ENCODE data around the gene PIEZO2. TPM values are rescaled to one million over a fixed set of nuclear protein-coding genes. Genes with fewer than 3 reads are reported as not detected.

Gene PIEZO2
- total RNA-seq, 1 experiment from 2014 or later, result 0.57 TPM

- no peaks in the 10 kb centered on the region for H3K4me1 ChIP-seq (ENCODE audit: control insufficient read depth, insufficient read depth, low read length)
- H3K27me3 ChIP-seq (ENCODE audit: control insufficient read depth, insufficient read depth, low read length), result peaks cover 3% of the 10 kb centered on the region; the same call in 1 of the 2 replicates
- H3K9me3 ChIP-seq (ENCODE audit: control insufficient read depth, insufficient read depth, low read depth, low read length), result no peaks in the 10 kb centered on the region
- intact Hi-C loops (cut with micrococcal nuclease; ENCODE audit: unreplicated experiment) (no loop called here), in situ Hi-C loops (cut with HindIII; ENCODE audit: low pct_unique_long_range_greater_than_20kb, low sequenced_read_pairs) (no loop called here)
- TF ChIP-seq TCF7L2 (IDR thresholded peaks at IDR 0.05; ENCODE audit: low read depth, low read length) (no peak), REST (IDR thresholded peaks at IDR 0.05; ENCODE audit: insufficient read depth in 1 of 2, low read depth in 2 of 2, low read length in 1 of 2) (no peak), CTCF (IDR thresholded peaks at IDR 0.05) (no peak), POLR2AphosphoS5 (IDR thresholded peaks at IDR 0.05; ENCODE audit: low read depth, low read length) (no peak), SIN3A (IDR thresholded peaks at IDR 0.05; ENCODE audit: borderline replicate concordance, insufficient read depth, low read depth, low read length) (no peak)
- H3K27ac ChIP-seq (ENCODE audit: low read length), result no peak overlapping the region
- CTCF ChIA-PET, result no interaction called here
- DNase-seq (ENCODE audit: low read depth, low spot score) (no peak), ATAC-seq (no peak)
- no peak overlapping the region for H3K4me3 ChIP-seq (ENCODE audit: low read depth in 2 of 2, low read length in 2 of 2)
- POLR2A ChIA-PET, result no interaction called here
- BruUV-seq (replicated peaks), result no TSS peak
- H3K36me3 ChIP-seq (ENCODE audit: control insufficient read depth, insufficient read depth, low read length), result no peaks in the 10 kb centered on the region
Measured at GRCh38 chr18:10671441-10671840, 477.9 kb downstream of the PIEZO2 start.

GRCh38 chr18:10670856-10671255 is 478.5 kb downstream of the PIEZO2 start:
- Histone ChIP-seq H3K9me3 (ENCODE audit: control insufficient read depth, insufficient read depth, low read depth, low read length) (no peaks in the 10 kb centered on the region), H3K27ac (ENCODE audit: low read length) (no peak overlapping the region), H3K36me3 (ENCODE audit: control insufficient read depth, insufficient read depth, low read length) (no peaks in the 10 kb centered on the region), H3K27me3 (ENCODE audit: control insufficient read depth, insufficient read depth, low read length) (peaks cover 3% of the 10 kb centered on the region; the same call in 1 of the 2 replicates), H3K4me3 (ENCODE audit: low read depth in 2 of 2, low read length in 2 of 2) (no peak overlapping the region), H3K4me1 (ENCODE audit: control insufficient read depth, insufficient read depth, low read length) (no peaks in the 10 kb centered on the region)
- BruUV-seq (replicated peaks), result no TSS peak
- intact Hi-C loops (cut with micrococcal nuclease; ENCODE audit: unreplicated experiment), result no loop called here
- ATAC-seq, result no peak
- in situ Hi-C loops (cut with HindIII; ENCODE audit: low pct_unique_long_range_greater_than_20kb, low sequenced_read_pairs), result no loop called here
- ChIA-PET CTCF (no interaction called here), POLR2A (no interaction called here)
- TF ChIP-seq TCF7L2 (IDR thresholded peaks at IDR 0.05; ENCODE audit: low read depth, low read length), result no peak
- TF ChIP-seq REST (IDR thresholded peaks at IDR 0.05; ENCODE audit: insufficient read depth in 1 of 2, low read depth in 2 of 2, low read length in 1 of 2), result no peak
- no peak for TF ChIP-seq SIN3A (IDR thresholded peaks at IDR 0.05; ENCODE audit: borderline replicate concordance, insufficient read depth, low read depth, low read length)
- no peak for TF ChIP-seq POLR2AphosphoS5 (IDR thresholded peaks at IDR 0.05; ENCODE audit: low read depth, low read length)
- no peak for TF ChIP-seq CTCF (IDR thresholded peaks at IDR 0.05)
- DNase-seq (ENCODE audit: low read depth, low spot score), result no peak

Data from Panc1 (cell line).